Measurements from ENCODE around the gene JADE1.

- TF ChIP-seq CTCF (IDR thresholded peaks at IDR 0.05) (no peak), POLR2A (IDR thresholded peaks at IDR 0.05) (no peak), POLR2AphosphoS5 (IDR thresholded peaks at IDR 0.05) (no peak)
Measured at GRCh38 chr4:128869776-128870509, 60.4 kb downstream of the JADE1 start.
